Activated B cell treated with CpG ODN at 0.5 μM for 24 hours (primary cell): ENCODE data around the gene CALML5. TPM values are rescaled to one million over a fixed set of nuclear protein-coding genes. Genes with fewer than 3 reads are reported as not detected.

Experiments used
- ATAC-seq: fragments of 200-7000 bp; cut with Tn5 transposase; one replicate; pipeline ENCODE4 v1.10.0; 2021; ENCODE audit warnings: low read depth, mild to moderate bottlenecking, moderate library complexity
- CTCF ChIA-PET: fragments of 350-600 bp; sonication (Branson Sonifier 250); formaldehyde crosslinking; loops from one replicate; lab custom pipeline; 2021; ENCODE audit warnings: antibody characterized with exemption; lab: Charles Lee
- POLR2A ChIA-PET: fragments of 350-600 bp; sonication (Branson Sonifier 250); formaldehyde crosslinking; loops from one replicate; lab custom pipeline; 2021; ENCODE audit warnings: antibody characterized with exemption; lab: Charles Lee
- DNase-seq: peaks from one replicate; pipeline ENCODE4 v3.0.0; 2022
- H3K27ac Mint-ChIP-seq: one replicate; pipeline ENCODE4 v1.8.0; 2020; ENCODE audit warnings: mixed read lengths
- H3K27me3 Mint-ChIP-seq: one replicate; pipeline ENCODE4 v1.8.0; 2021; ENCODE audit warnings: mixed read lengths
- H3K36me3 Mint-ChIP-seq: one replicate; pipeline ENCODE4 v1.8.0; 2021; ENCODE audit warnings: low read depth, mixed read lengths
- H3K4me1 Mint-ChIP-seq: one replicate; pipeline ENCODE4 v1.8.0; 2021; ENCODE audit warnings: mixed read lengths
- H3K4me3 Mint-ChIP-seq: one replicate; pipeline ENCODE4 v1.8.0; 2020; ENCODE audit warnings: mild to moderate bottlenecking, mixed read lengths
- H3K9me3 Mint-ChIP-seq: one replicate; pipeline ENCODE4 v1.8.0; 2020; ENCODE audit warnings: mixed read lengths
- CTCF ChIP-seq: fragments of 200-600 bp; IDR thresholded peaks from one replicate; pipeline ENCODE4 v1.8.0; 2022; ENCODE audit warnings: antibody characterized with exemption, mild to moderate bottlenecking
- intact Hi-C: fragments of 100-400 bp; cut with micrococcal nuclease; formaldehyde crosslinking; loops from one replicate; pipeline ENCODE4 v1.15.1; 2024
- total RNA-seq: library from RNA; stranded (reverse); gene quantifications from 2 replicates; pipeline ENCODE4 v1.2.3, GENCODE V29; 2022

Gene CALML5
- total RNA-seq, 1 donor from 2014 or later: not detected

GRCh38 chr10:5468262-5469106 lies 30.9 kb downstream of the CALML5 start:
- intact Hi-C loops: no loop called here
- Mint-ChIP-seq H3K9me3 (no peaks in the 10 kb centered on the region), H3K27ac (no peak overlapping the region), H3K4me1 (no peaks in the 10 kb centered on the region), H3K27me3 (peaks cover 3% of the 10 kb centered on the region), H3K4me3 (no peak overlapping the region), H3K36me3 (no peaks in the 10 kb centered on the region)
- no peak for TF ChIP-seq CTCF
- ChIA-PET CTCF (no interaction called here), POLR2A (no interaction called here)
- no peak for ATAC-seq
- DNase-seq: no peak

- no peak for TF ChIP-seq CTCF
- peaks cover 3% of the 10 kb centered on the region for H3K27me3 Mint-ChIP-seq
- no peaks in the 10 kb centered on the region for H3K9me3 Mint-ChIP-seq
- H3K36me3 Mint-ChIP-seq: no peaks in the 10 kb centered on the region
- CTCF ChIA-PET: no interaction called here
- ATAC-seq (no peak), DNase-seq (no peak)
- POLR2A ChIA-PET: no interaction called here
- H3K4me3 Mint-ChIP-seq: no peak overlapping the region
- H3K4me1 Mint-ChIP-seq: no peaks in the 10 kb centered on the region
- H3K27ac Mint-ChIP-seq: no peak overlapping the region
- intact Hi-C loops: no loop called here
Measured at GRCh38 chr10:5467634-5468255, 31.6 kb downstream of the CALML5 start.

- Mint-ChIP-seq H3K4me1 (peaks cover 4% of the 10 kb centered on the region), H3K36me3 (no peaks in the 10 kb centered on the region), H3K9me3 (no peaks in the 10 kb centered on the region), H3K27ac (no peak overlapping the region), H3K27me3 (peaks cover 1% of the 10 kb centered on the region), H3K4me3 (no peak overlapping the region)
- ChIA-PET CTCF (no interaction called here), POLR2A (no interaction called here)
- no peak for ATAC-seq
- TF ChIP-seq CTCF: no peak
- no peak for DNase-seq
- intact Hi-C loops: no loop called here
Measured at GRCh38 chr10:5467207-5467535, 32.2 kb downstream of the CALML5 start.

- intact Hi-C loops: no loop called here
- no peak for TF ChIP-seq CTCF
- Mint-ChIP-seq H3K36me3 (no peaks in the 10 kb centered on the region), H3K4me1 (peaks cover 9% of the 10 kb centered on the region), H3K27ac (no peak overlapping the region), H3K4me3 (no peak overlapping the region), H3K27me3 (no peaks in the 10 kb centered on the region), H3K9me3 (no peaks in the 10 kb centered on the region)
- POLR2A ChIA-PET: no interaction called here
- CTCF ChIA-PET: no interaction called here
- ATAC-seq: no peak
- DNase-seq: no peak
Measured at GRCh38 chr10:5466451-5467206, 32.7 kb downstream of the CALML5 start.

GRCh38 chr10:5465976-5466450 lies 33.4 kb downstream of the CALML5 start:
- ChIA-PET CTCF (no interaction called here), POLR2A (no interaction called here)
- intact Hi-C loops: no loop called here
- H3K9me3 Mint-ChIP-seq: no peaks in the 10 kb centered on the region
- H3K4me3 Mint-ChIP-seq: no peak overlapping the region
- no peaks in the 10 kb centered on the region for H3K27me3 Mint-ChIP-seq
- DNase-seq: no peak
- peaks cover 15% of the 10 kb centered on the region for H3K4me1 Mint-ChIP-seq
- H3K27ac Mint-ChIP-seq: no peak overlapping the region
- ATAC-seq: no peak
- H3K36me3 Mint-ChIP-seq: no peaks in the 10 kb centered on the region
- TF ChIP-seq CTCF: no peak
